Neural progenitor cell (in vitro differentiated cells): ENCODE data around the gene HOXA11. TPM values are rescaled to one million over a fixed set of nuclear protein-coding genes. Genes with fewer than 3 reads are reported as not detected.

Experiments used
- DNase-seq: peaks from one replicate; pipeline ENCODE4 v3.0.0-alpha.2; 2016; ENCODE audit warnings: low spot score
- H2AFZ ChIP-seq: fragments of 200-600 bp; sonication (generic); replicated peaks from 2 replicates; pipeline ENCODE4 v1.6.1; 2016; ENCODE audit warnings: antibody characterized with exemption
- H3F3A ChIP-seq: fragments of 200-600 bp; sonication (generic); 2 replicates; pipeline ENCODE4 v1.6.1; 2016; ENCODE audit warnings: antibody characterized with exemption, low read depth
- H3K27ac ChIP-seq: fragments of 200-600 bp; sonication (generic); 2 replicates; pipeline ENCODE4 v1.5.1; 2016; ENCODE audit warnings: mild to moderate bottlenecking
- H3K27me3 ChIP-seq: fragments of 200-600 bp; sonication (generic); 2 replicates; pipeline ENCODE4 v1.6.1; 2016; ENCODE audit warnings: mild to moderate bottlenecking, moderate library complexity
- H3K36me3 ChIP-seq: fragments of 200-600 bp; sonication (generic); 2 replicates; pipeline ENCODE4 v1.5.1; 2016
- H3K4me1 ChIP-seq: fragments of 200-600 bp; sonication (generic); 2 replicates; pipeline ENCODE4 v1.6.1; 2016; ENCODE audit warnings: mixed run types
- H3K4me2 ChIP-seq: fragments of 200-600 bp; sonication (generic); 2 replicates; pipeline ENCODE4 v1.6.1; 2016
- H3K4me3 ChIP-seq: fragments of 200-600 bp; sonication (generic); 2 replicates; pipeline ENCODE4 v1.5.1; 2016
- H3K79me2 ChIP-seq: fragments of 200-600 bp; sonication (generic); 2 replicates; pipeline ENCODE4 v1.6.1; 2016; ENCODE audit warnings: low read depth
- H3K9ac ChIP-seq: fragments of 200-600 bp; sonication (generic); 2 replicates; pipeline ENCODE4 v1.6.1; 2016
- H3K9me3 ChIP-seq: fragments of 200-600 bp; sonication (generic); 2 replicates; pipeline ENCODE4 v1.5.1; 2016; ENCODE audit warnings: low read depth
- H4K20me1 ChIP-seq: fragments of 200-600 bp; sonication (generic); 2 replicates; pipeline ENCODE4 v1.6.1; 2016; ENCODE audit warnings: low read depth
- H3K27ac Mint-ChIP-seq: 3 replicates; pipeline ENCODE4 v1.8.0; 2021; ENCODE audit warnings: mixed read lengths
- H3K27me3 Mint-ChIP-seq: 2 replicates; pipeline ENCODE4 v1.8.0; 2022; ENCODE audit warnings: low read depth, mild to moderate bottlenecking, inconsistent platforms, moderate library complexity, mixed read lengths; ENCODE audit not compliant: insufficient read depth
- H3K36me3 Mint-ChIP-seq: 3 replicates; pipeline ENCODE4 v1.8.0; 2021; ENCODE audit warnings: mixed read lengths
- H3K4me1 Mint-ChIP-seq: 3 replicates; pipeline ENCODE4 v1.8.0; 2021; ENCODE audit warnings: mixed read lengths
- H3K4me3 Mint-ChIP-seq: 3 replicates; pipeline ENCODE4 v1.8.0; 2021; ENCODE audit warnings: mild to moderate bottlenecking, moderate library complexity, mixed read lengths
- H3K9me3 Mint-ChIP-seq: 3 replicates; pipeline ENCODE4 v1.8.0; 2020; ENCODE audit warnings: mixed read lengths
- EZH2 ChIP-seq: fragments of 200-600 bp; sonication (generic); IDR thresholded peaks from 2 replicates; pipeline ENCODE4 v1.6.1; 2017; ENCODE audit warnings: antibody characterized with exemption, mild to moderate bottlenecking, moderate library complexity
- EZH2phosphoT487 ChIP-seq: fragments of 200-600 bp; sonication (generic); IDR thresholded peaks from 2 replicates; pipeline ENCODE4 v1.6.1; 2017; ENCODE audit warnings: antibody characterized with exemption
- total RNA-seq: library from RNA; depleted of rRNA; stranded (reverse); fragments of >200 nt; gene quantifications from 2 replicates; pipeline ENCODE4 v1.2.3, GENCODE V29; 2015; ENCODE audit warnings: low replicate concordance
- TF ChIP-seq, protein P1 (sequence below): fragments of 200-600 bp; sonication (generic); IDR thresholded peaks from 2 replicates; pipeline ENCODE4 v1.5.1; 2017; ENCODE audit warnings: antibody characterized with exemption, mild to moderate bottlenecking

Gene HOXA11
- total RNA-seq, 1 donor from 2014 or later = not detected

- Histone ChIP-seq H3K27me3 (peaks cover 100% of the 10 kb centered on the region), H3K27ac (no peak overlapping the region), H3K4me1 (peaks cover 9% of the 10 kb centered on the region), H3K4me2 (no peak overlapping the region), H3F3A (no peaks in the 10 kb centered on the region), H4K20me1 (peaks cover 96% of the 10 kb centered on the region), H3K9ac (no peak overlapping the region), H3K9me3 (no peaks in the 10 kb centered on the region), H3K36me3 (no peaks in the 10 kb centered on the region), H2AFZ (no peak overlapping the region), H3K79me2 (no peaks in the 10 kb centered on the region), H3K4me3 (no peak overlapping the region)
- peaks cover 93% of the 10 kb centered on the region for H3K27me3 Mint-ChIP-seq
- peaks cover 14% of the 10 kb centered on the region for H3K9me3 Mint-ChIP-seq
- no peak overlapping the region for H3K4me3 Mint-ChIP-seq
- peaks cover 6% of the 10 kb centered on the region for H3K4me1 Mint-ChIP-seq
- peaks cover 2% of the 10 kb centered on the region for H3K36me3 Mint-ChIP-seq
- TF ChIP-seq, protein P1, sequence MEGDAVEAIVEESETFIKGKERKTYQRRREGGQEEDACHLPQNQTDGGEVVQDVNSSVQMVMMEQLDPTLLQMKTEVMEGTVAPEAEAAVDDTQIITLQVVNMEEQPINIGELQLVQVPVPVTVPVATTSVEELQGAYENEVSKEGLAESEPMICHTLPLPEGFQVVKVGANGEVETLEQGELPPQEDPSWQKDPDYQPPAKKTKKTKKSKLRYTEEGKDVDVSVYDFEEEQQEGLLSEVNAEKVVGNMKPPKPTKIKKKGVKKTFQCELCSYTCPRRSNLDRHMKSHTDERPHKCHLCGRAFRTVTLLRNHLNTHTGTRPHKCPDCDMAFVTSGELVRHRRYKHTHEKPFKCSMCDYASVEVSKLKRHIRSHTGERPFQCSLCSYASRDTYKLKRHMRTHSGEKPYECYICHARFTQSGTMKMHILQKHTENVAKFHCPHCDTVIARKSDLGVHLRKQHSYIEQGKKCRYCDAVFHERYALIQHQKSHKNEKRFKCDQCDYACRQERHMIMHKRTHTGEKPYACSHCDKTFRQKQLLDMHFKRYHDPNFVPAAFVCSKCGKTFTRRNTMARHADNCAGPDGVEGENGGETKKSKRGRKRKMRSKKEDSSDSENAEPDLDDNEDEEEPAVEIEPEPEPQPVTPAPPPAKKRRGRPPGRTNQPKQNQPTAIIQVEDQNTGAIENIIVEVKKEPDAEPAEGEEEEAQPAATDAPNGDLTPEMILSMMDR = no peak
- TF ChIP-seq EZH2phosphoT487 = no peak
- no peak for TF ChIP-seq EZH2
- DNase-seq = no peak
- H3K27ac Mint-ChIP-seq = no peak overlapping the region
Measured at GRCh38 chr7:27138472-27138871, 46.6 kb downstream of the HOXA11 start.

- Mint-ChIP-seq H3K4me3 (no peak overlapping the region), H3K36me3 (peaks cover 2% of the 10 kb centered on the region), H3K27ac (no peak overlapping the region), H3K9me3 (peaks cover 16% of the 10 kb centered on the region), H3K27me3 (peaks cover 95% of the 10 kb centered on the region), H3K4me1 (peaks cover 4% of the 10 kb centered on the region)
- Histone ChIP-seq H3K9me3 (no peaks in the 10 kb centered on the region), H2AFZ (no peak overlapping the region), H3K27me3 (peaks cover 100% of the 10 kb centered on the region), H4K20me1 (peaks cover 93% of the 10 kb centered on the region), H3K4me2 (no peak overlapping the region), H3K27ac (no peak overlapping the region), H3K36me3 (no peaks in the 10 kb centered on the region), H3K4me1 (peaks cover 2% of the 10 kb centered on the region), H3F3A (no peaks in the 10 kb centered on the region), H3K4me3 (no peak overlapping the region), H3K79me2 (no peaks in the 10 kb centered on the region), H3K9ac (no peak overlapping the region)
- no peak for DNase-seq
- TF ChIP-seq, protein P1 = no peak
- TF ChIP-seq EZH2 = no peak
- TF ChIP-seq EZH2phosphoT487 = no peak
Measured at GRCh38 chr7:27137640-27138315, 47.3 kb downstream of the HOXA11 start.

DNA sequence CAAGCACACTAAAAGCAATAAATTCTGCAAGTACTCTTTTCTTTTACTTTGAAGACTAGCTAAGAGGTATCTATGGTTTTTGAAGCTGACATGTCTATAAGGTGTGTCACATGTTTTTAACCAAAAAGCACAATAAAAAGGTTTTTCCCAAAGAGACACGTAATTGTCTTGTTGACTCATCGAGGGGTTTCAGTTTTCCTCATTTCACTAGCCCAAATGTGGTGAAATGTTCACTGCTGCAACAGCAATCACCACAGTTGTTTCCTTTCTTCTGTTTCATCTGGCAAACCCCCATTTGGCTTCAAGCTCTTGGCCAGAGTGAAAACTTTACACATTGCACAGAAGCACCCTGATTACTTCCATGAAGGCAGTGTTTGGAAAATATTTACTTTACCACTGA lies 50.6 kb downstream of the HOXA11 start:
- no peak overlapping the region for H3K27ac ChIP-seq

More for the DNA sequence above, 50.6 kb downstream of the HOXA11 start:
- H3K9me3 ChIP-seq = no peaks in the 10 kb centered on the region
- peaks cover 2% of the 10 kb centered on the region for H3K36me3 Mint-ChIP-seq
- no peak overlapping the region for H3K27ac Mint-ChIP-seq
- H3K27me3 Mint-ChIP-seq = peaks cover 83% of the 10 kb centered on the region
- H3F3A ChIP-seq = no peaks in the 10 kb centered on the region
- H3K79me2 ChIP-seq = no peaks in the 10 kb centered on the region
- no peak for DNase-seq
- peaks cover 15% of the 10 kb centered on the region for H3K9me3 Mint-ChIP-seq
- no peaks in the 10 kb centered on the region for H3K4me1 Mint-ChIP-seq
- no peak overlapping the region for H3K4me3 Mint-ChIP-seq
- H2AFZ ChIP-seq = no peak overlapping the region
- H3K4me2 ChIP-seq = no peak overlapping the region
- no peak overlapping the region for H3K4me3 ChIP-seq
- H3K27me3 ChIP-seq = peaks cover 100% of the 10 kb centered on the region
- TF ChIP-seq, protein P1 = no peak
- TF ChIP-seq EZH2phosphoT487 (no peak), EZH2 (no peak)
- no peaks in the 10 kb centered on the region for H3K36me3 ChIP-seq
- no peak overlapping the region for H3K9ac ChIP-seq
- peaks cover under 1% of the 10 kb centered on the region for H3K4me1 ChIP-seq
- peaks cover 81% of the 10 kb centered on the region for H4K20me1 ChIP-seq
